ENCODE data around the gene RFXAP. TPM values are rescaled to one million over a fixed set of nuclear protein-coding genes. Genes with fewer than 3 reads are reported as not detected.

The RFXAP gene
- total and polyA plus RNA-seq, 9 of the 15 experiments (the other 6 are each of a cell fraction or from before 2014, with no cell fraction given): 2.1 to 9.7 (median 2.9) TPM

GRCh38 chr13:36859259-36859658 lies 40.2 kb downstream of the RFXAP start:
- FAIRE-seq (no peak), DNase-seq (ENCODE audit: extremely low read depth in 1 of 4, low spot score in 3 of 4) (no peak), ATAC-seq (no peak)
- no peak for TF ChIP-seq CBFA2T2 (conservative IDR thresholded peaks at IDR 0.05)
- TF ChIP-seq SLC30A9 (CRISPR knock-in tag; IDR thresholded peaks at IDR 0.05): no peak
- TF ChIP-seq MTA2 (IDR thresholded peaks at IDR 0.05; ENCODE audit: low read depth): no peak
- peak in 1 of 2 experiments; percentile 54; a peak in 1 of 4 replicates for TF ChIP-seq TRIM24 (IDR thresholded peaks at IDR 0.05)
- no peak for TF ChIP-seq SMC3 (conservative IDR thresholded peaks at IDR 0.05; ENCODE audit: insufficient read depth, low read depth, low read length)
- peak; percentile 61 for TF ChIP-seq CEBPG (CRISPR knock-in tag; IDR thresholded peaks at IDR 0.05)
- peak in 1 of 2 experiments; percentile 57; a peak in 2 of 4 replicates for TF ChIP-seq CEBPG (tag; conservative IDR thresholded peaks at IDR 0.05 in 1 of 2, IDR thresholded peaks at IDR 0.05 in 1 of 2)
- TF ChIP-seq ZNF551 (CRISPR knock-in tag; IDR thresholded peaks at IDR 0.05): no peak
- Histone ChIP-seq H3K27ac (ENCODE audit: extremely low read depth, low read depth, low read length) (no peak overlapping the region), H3K9me3 (replicated peaks; ENCODE audit: control insufficient read depth, insufficient read depth, low read depth, low read length) (no peaks in the 10 kb centered on the region), H3K4me1 (replicated peaks in 1 of 2; ENCODE audit: control insufficient read depth in 2 of 2, insufficient read depth in 2 of 2, low read length in 2 of 2) (0 out of 5 replicates have a peak, but pooled peaks cover 0 to 6% of the 10 kb centered on the region in 2 experiments), H3K36me3 (ENCODE audit: control insufficient read depth, insufficient read depth, low read length) (no peaks in the 10 kb centered on the region), H3K9ac (ENCODE audit: insufficient read depth in 1 of 2, low read depth in 2 of 2, low read length in 2 of 2) (no peak overlapping the region), H3K4me3 (no peak overlapping the region), H2AFZ (ENCODE audit: low read depth, low read length) (no peak overlapping the region), H3K79me2 (ENCODE audit: control insufficient read depth, insufficient read depth, low read length) (no peaks in the 10 kb centered on the region), H4K20me1 (replicated peaks; ENCODE audit: control insufficient read depth, insufficient read depth, low read length) (no peaks in the 10 kb centered on the region), H3K4me2 (ENCODE audit: insufficient read depth, low read length) (no peak overlapping the region), H3K9me1 (ENCODE audit: control insufficient read depth, insufficient read depth, low read length) (no peaks in the 10 kb centered on the region), H3K27me3 (ENCODE audit: control insufficient read depth in 2 of 2, insufficient read depth in 2 of 2, low read length in 2 of 2) (no peaks in the 10 kb centered on the region; a peak in 1 of 5 replicates)
- no TSS peak for BruUV-seq (replicated peaks)
- ChIA-PET POLR2A (no interaction called here), CTCF (ENCODE audit: low intra/inter-chr PET ratio) (no interaction called here)
- in situ Hi-C loops (cut with MboI): loop anchor here (10.0 kb wide), 1 partner anchor 126 kb away; no protein-coding TSS in a partner anchor
- intact Hi-C loops (cut with micrococcal nuclease): loop anchor here (2.0 to 5.0 kb wide), 2 partner anchors 123 to 210 kb away; no protein-coding TSS in a partner anchor
- WGBS (ENCODE audit: insufficient coverage, low coverage, missing lambda C conversion rate): 17% methylated on average over 4 of the region's 4 CpGs
